GM18907 (cell line): ENCODE data around the gene KCTD16.

ENCODE experiments used
- ATAC-seq: cut with Tn5 transposase; IDR thresholded peaks from one replicate; pipeline ENCODE4 v1.9.1; 2021; ENCODE audit warnings: mild to moderate bottlenecking, moderate library complexity; ENCODE audit not compliant: unreplicated experiment

KCTD16 gene

GRCh38 chr5:144206141-144206540, 35.5 kb downstream of the KCTD16 start:
- ATAC-seq, result no peak

GRCh38 chr5:144207875-144208444, 37.3 kb downstream of the KCTD16 start:
- ATAC-seq, result no peak

GRCh38 chr5:144209361-144209760, 38.7 kb downstream of the KCTD16 start:
- ATAC-seq, result no peak

GRCh38 chr5:144210655-144211054, 40.0 kb downstream of the KCTD16 start:
- ATAC-seq, result no peak

GRCh38 chr5:144219869-144220268, 49.2 kb downstream of the KCTD16 start:
- ATAC-seq, result no peak

- no peak for ATAC-seq
Observed at GRCh38 chr5:144227363-144227999, 56.8 kb downstream of the KCTD16 start.

- no peak for ATAC-seq
Observed at GRCh38 chr5:144230806-144231205, 60.1 kb downstream of the KCTD16 start.

- ATAC-seq, result no peak
Observed at GRCh38 chr5:144232285-144232684, 61.6 kb downstream of the KCTD16 start.

GRCh38 chr5:144236499-144236898, 65.8 kb downstream of the KCTD16 start:
- no peak for ATAC-seq

GRCh38 chr5:144237851-144238250, 67.2 kb downstream of the KCTD16 start:
- ATAC-seq, result no peak

- no peak for ATAC-seq
Observed at GRCh38 chr5:144247131-144247530, 76.5 kb downstream of the KCTD16 start.

GRCh38 chr5:144248015-144248414, 77.3 kb downstream of the KCTD16 start:
- ATAC-seq, result no peak

GRCh38 chr5:144249755-144250464, 79.2 kb downstream of the KCTD16 start:
- no peak for ATAC-seq

- no peak for ATAC-seq
Observed at GRCh38 chr5:144254552-144254951, 83.9 kb downstream of the KCTD16 start.

- ATAC-seq, result no peak
Observed at GRCh38 chr5:144260121-144260520, 89.4 kb downstream of the KCTD16 start.

- no peak for ATAC-seq
Observed at GRCh38 chr5:144265643-144266247, 95.1 kb downstream of the KCTD16 start.

GRCh38 chr5:144267961-144268513, 97.4 kb downstream of the KCTD16 start:
- ATAC-seq, result no peak

- ATAC-seq, result no peak
Observed at GRCh38 chr5:144273232-144274027, 102.8 kb downstream of the KCTD16 start.

GRCh38 chr5:144275329-144275728, 104.7 kb downstream of the KCTD16 start:
- no peak for ATAC-seq

GRCh38 chr5:144276034-144276822, 105.6 kb downstream of the KCTD16 start:
- ATAC-seq, result no peak
